HS-27A (cell line): ENCODE measurements around the gene ADCY1.
A peak's percentile ranks its signal among the peaks of the same experiment; 100 is the strongest.
"Not testable (repeated sequence)": the region's sequence is repeated elsewhere in the genome, so short reads cannot be mapped to it uniquely, and the experiment has no call there.

Experiments used
- DNase-seq: peaks from one replicate; pipeline ENCODE4 v3.0.0-alpha.2; 2012; ENCODE audit warnings: low read depth, missing footprints

The ADCY1 gene

DNA sequence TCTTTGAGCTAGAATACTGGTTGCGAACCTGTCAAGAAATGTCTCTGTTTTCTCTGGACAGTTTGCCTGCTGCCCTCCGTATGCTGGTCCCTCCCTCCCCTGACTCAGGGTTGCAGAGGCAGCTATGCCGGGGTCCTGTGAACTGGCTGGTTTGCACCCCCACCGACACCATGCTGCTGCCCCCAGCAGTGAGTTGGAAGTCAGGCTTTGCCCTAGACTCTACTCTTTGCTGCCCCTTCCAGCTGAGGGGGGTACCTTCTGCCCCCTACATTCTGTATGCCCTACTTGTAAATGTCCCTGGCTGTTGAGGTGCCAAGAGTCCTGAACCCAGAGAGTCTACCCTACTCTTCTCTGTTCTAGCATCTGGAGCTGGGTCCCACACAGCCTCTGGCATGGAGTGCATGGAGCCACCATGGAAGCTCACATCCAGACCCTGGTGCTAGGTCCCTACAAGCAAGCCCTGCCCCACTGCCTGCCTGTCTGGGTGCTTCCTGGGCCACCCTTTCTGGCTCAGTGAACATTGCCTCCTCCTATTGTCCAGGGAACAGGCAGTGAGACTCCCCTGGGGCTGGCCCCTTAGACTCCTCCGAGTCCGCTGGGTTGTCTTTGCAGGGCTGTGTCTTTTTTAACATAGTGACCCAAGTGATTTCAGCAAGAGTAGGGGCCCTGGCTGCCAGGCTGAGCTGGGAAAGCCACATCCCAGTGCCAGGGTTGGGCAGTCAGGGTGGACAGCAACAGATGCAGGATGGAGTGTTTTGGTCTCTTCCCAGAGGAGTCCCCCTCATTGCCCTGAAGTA is 138.9 kb downstream of the ADCY1 start:
- no peak for DNase-seq

DNA sequence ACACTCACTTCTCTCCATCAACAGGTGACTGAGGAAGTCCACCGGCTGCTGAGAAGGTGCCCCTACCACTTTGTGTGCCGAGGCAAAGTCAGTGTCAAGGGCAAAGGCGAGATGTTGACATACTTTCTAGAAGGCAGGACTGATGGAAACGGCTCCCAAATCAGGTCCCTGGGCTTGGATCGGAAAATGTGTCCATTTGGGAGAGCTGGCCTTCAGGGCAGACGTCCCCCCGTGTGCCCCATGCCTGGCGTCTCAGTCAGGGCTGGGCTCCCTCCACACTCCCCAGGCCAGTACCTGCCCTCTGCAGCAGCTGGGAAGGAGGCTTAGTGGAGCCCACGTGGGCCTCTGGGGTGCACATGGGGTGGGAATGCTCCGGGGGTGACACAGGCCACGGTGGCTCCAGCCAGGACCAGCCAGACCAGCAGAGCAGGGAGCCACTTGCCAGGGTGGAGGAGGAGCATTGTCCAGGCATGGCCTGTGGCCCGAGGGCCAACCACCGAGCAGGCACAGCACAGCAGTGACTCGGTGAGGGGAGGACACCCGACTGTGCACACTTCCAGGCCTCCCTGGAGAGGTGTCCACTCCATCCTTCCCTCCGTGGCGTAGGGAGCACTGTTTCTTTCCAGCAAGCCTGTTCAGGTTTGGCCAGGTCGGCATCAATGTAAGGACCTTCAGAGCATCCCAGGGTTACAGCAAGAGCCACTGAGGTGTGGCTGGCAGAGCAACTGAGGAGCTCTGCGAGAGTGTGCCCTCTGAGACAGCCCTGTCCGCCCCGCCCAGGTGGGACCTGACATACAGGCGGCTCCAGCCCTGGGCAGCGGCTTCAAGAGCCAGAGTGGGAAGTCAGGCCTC is 139.7 kb downstream of the ADCY1 start:
- DNase-seq = no peak

DNA sequence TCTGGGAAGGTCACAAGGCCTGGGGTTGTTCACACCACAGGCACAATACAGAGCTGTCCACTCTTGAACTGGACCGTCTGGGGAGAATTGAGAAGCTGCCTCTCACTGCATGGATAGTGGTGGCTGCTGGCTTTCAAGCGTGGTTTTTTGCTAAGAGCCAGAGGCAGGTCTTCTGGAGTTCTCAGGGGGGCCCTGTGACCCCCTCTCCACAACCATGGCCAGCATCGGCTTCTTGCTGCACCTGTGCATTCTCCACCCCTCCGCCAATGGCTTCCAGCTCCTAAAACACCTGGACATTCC is 140.3 kb downstream of the ADCY1 start:
- DNase-seq = no peak

DNA sequence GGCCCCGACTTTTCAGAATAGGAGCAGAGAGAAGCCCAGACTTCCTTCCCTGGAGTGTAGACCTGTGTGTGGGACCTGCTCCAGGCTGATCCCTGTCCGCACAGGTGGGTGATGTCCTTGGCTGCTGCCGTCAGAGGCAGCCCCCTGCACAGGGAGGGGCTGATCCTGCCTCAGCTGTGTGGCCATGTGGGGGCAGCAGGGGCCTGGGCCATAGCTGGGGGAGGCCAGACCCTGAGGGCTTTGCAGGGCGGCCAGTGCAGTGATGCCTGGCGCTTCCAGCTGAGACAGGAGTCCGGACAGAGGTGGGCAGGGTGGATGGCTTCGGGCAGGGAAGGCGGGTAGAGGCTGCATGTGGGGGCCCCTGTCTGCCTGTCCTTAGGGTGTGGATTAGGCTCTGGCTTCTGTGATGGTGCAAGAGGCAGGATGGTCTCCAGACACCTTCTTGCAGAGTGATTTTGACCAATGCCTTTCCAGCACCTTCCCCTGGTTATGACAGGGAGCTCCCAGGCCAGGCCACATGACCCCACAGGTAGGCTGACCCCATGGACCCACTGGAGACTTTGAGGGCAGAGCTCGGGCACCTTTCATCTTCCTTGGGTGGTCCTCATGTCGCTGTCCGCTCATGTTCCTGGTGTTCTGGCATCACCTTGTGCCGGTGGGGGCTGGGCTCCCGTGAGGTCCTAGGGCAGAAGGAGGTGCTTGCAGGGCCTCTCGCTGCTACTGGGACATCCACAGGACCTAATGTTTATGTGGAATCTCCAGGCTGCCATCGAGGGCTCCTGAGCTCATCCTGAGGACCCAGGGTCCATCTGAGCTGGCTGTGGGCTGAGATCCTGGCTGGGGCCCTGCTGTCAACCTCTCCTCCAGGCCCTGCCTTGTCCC is 141.5 kb downstream of the ADCY1 start:
- no peak for DNase-seq

DNA sequence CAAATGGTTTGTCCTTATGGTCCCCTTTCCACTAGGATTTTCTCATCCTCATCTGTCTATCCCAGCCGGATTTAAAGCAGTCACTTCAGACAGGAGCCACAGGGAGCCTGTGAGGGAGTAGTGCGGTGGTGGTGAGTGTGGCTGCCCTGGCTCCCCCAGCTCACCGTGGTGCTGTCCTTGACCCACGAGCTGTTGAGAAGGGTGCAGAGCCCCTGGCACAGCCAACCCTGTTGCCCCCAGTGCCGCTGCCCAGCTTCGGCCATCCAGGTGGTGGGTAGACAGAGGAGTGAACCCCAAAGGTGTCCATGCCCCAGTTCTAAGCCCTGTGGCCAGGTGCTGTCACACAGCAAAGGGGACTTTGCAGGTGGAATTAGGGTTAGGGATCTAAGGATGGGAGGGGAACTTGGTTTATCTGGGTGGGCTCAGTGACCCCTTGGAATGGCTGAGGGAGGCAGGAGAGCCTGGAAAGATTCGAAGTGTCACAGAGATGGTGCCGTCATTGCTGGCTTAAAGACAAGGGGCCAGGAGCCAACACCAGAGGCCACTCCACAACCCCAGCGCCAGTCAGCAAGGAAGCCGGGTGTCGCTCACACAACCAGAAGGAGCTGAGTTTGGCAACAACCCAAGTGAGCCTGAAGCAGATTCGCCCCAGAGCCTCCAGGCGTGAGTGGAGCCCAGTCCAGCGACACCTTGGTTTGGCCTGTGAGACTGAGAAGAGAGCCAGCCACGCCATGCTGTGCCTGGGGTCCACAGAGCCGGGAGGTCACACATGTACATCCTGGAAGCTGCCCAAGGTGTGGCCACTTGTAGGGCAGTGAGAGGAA is 142.4 kb downstream of the ADCY1 start:
- DNase-seq = no peak

DNA sequence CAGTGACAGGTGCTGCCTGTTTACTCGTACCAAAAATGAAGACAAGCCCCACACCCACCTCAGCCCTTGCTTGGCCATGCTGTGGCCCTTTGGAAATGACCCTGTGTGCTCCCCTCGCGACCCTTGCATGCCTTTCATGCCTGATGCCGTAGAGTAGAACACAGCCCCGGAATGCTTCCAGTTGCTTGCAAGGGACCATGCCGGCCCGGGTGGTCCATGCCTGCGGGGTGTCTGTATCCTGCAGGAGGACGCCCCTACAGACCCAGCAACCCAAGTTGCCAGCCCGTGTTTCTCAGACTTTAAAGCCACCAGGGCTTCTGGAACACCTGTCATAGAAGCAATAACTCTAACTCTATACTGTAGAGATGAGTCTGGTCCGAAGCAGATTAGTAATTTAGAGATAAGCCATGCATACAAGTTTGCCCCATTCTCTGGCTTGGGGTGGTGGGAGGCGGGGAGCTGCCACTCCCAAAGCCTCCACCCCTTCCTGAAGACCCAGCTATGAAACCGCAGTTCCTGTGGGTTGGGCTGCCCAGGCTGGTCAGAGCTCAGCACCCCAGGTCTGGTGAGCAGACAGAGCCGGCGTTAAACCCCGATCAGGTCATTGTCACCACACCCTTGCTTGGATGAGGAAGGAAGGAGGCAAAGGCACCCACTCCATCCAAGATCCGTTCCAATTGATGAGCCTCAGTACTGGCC is 143.5 kb downstream of the ADCY1 start:
- no peak for DNase-seq

DNA sequence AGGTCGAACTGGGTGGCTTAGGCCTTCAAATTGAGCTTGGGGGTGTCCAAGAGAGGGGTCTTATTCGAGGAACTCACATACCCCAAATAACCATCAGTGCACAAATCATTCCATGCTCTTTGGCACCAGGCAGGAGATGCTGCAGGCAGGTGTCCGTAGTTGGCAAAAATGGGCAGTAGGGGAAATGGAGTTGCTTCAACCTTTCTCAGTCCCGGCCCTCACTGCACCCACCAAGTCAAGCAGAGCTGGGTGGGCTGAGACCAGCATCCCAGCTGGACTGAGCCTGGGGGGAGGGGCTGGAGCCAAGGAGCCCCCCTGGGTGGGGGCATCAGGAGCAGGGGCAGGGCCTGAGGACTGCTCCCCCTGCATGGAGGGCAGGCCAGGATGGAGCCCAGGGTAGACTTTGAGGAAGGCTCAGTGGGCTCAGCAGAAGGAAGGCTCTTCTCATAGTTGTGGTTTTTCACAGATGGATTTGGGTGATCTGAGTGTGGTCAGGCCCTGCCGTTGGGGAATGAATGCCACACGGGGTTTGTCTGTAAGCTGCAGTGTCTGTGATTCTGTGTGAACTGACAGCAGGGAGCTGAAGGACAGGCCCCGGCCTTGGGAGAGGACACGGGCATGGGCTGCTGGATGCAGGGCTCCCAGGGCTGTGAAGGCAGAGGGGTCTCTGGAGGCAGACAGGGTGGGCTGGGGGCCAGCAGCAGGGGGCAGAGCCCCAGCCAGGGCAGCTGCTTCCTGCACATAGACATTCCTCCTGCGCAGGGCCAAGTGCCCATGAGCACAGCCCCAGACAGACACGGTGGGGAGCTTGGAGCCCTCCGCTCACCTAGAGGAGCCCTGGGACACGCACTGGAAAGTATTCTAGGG is 144.5 kb downstream of the ADCY1 start:
- no peak for DNase-seq

DNA sequence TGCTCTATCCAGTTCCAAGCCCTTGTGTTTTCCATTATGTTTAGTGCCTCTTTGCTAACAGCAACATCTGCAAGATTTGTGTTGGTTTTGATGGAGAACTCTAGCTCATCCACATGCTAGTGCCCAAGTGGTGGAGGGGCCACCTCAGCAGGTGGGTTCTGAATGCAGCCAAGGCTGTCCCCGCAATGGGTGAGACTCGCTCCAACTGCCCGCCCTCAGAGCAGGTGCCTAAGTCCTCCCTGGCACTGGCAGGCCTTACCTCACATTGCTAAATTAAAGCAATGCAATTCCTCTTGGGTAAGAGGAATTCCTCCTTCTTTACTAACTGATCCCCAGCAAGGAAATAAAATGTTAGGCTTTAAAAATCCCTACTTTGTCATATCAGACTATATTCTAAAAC is 146.8 kb downstream of the ADCY1 start:
- no peak for DNase-seq

DNA sequence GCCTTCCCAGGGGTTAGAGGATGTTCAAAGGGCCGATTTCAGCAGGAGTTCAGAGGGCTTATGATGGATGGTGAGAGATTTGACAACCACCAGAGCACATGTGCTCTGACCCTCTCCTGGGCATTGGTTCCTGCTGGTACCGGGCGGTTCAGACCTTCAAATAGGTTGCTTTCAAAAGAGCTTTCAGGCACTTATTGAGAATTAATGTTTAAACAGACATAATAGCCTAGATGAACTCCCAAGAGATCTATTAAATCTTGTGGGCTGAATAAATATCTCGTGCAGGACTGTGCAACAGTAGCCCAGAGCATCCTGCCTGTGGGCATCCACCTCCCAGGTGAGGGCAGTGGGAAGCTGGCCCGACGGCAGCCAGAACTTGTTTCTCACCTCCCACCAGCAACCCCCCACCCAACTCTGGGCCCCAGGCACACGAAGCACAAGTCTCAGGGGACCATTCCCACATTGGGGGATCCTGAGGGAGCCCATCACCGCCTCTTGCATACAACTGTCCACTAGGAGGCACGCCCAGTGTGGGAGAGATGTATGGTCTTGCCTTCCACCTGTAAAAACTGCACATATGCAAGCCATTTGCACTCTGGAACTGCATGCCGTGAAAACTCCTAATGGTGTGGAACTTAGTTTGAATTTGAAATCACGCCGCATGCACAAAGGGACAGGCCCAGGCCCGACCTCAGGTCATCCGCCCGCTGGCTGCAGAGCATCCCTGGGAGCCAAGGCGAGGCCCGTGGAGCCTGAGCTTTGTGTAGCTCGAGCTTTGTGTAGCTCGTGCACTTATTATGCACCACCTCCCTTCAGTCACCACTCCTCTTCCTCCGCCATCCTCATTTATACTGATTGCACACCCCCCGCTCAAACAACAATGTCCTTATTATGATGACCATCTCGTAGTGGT is 147.8 kb downstream of the ADCY1 start:
- no peak for DNase-seq

DNA sequence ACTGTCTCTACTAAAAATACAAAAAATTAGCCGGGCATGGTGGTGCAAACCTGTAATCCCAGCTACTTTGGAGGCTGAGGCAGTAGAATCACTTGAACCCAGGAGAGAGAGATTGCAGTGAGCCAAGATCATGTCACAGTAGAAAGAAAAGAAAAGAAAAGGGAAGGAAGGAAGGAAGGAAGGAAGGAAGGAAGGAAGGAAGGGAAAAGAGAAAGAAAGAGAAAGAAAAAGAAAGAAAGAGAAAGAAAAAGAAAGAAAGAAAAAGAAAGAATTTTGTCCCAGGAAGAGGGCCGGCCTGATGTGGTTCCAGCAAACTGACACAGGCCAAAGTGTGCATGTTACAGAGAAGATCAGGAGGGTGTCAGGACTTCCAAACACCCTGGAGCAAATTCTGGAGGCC is 151.1 kb downstream of the ADCY1 start:
- DNase-seq = not testable (repeated sequence)

DNA sequence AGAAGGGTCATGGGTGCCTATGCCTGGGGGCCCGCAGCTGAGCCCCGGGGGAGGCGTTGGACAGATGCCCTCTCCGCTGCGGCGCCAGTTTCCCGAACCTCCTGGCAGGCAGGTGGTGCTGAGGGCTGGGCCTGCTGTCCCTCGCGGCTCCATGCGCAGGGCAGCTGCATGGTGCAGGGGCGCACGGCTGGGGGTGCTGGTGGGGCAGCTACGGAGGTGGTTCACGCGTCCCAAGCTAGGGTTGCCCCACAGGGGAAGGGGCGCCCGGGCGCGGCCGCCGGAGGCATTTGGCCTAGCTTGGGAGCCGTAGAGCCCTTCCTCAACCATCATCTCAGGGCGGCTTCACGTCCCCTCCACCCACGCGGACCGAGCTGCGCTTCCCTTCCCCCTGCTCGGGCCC is 152.7 kb downstream of the ADCY1 start:
- no peak for DNase-seq

DNA sequence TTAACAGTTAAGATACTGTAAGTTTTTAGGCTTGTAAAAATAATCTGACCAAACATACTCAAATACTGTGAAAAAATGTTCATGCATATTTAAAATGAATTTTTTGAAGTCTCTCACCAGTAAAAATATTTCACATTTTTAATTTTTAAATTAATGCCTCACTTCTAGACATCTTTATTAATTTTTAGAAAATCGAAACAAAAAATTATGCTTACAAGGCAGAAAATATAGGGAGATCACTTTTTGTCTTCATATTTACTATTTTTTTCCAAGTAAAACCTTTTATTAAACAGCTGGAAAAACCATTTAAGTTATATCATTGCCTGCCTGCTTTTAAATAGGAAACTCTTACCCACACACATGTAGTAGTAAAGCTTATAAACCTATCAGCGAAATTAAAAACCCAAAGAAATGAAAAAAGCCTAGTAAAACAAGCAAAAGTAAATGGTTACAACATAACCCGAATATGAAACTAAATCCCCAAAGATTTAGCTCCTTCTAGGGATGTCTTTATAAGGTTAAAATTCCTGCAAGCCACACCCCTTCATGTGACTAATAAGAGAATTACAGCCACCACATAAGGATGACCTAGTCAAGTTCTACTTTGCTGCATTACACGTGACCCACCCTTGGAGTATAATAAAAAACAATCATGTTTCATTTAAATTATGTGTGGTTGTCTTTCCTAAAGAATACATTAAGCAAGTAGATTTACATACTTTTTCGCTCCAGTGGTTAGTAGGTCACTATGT is 157.7 kb downstream of the ADCY1 start:
- peak; percentile 36 for DNase-seq

DNA sequence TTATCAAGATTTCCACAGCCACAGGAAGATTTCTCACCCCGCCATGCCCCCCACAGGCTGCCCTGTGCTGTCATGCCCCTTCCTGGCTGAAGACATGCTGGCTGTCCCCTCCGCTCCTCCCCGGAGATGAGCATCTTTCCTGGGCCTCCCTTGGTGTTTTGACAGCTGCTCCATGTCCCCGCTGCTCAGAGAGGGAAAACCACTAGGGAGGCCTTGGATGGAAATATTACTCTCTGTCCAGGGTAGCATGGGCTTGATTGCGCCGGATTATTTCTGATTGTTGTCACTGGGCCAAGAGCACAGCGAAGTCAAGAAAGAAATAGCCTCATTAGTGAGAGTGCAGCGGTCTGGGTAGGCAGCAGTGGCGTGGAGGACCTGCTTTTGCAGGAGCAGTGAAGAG is 164.8 kb downstream of the ADCY1 start:
- DNase-seq = not testable (repeated sequence)

DNA sequence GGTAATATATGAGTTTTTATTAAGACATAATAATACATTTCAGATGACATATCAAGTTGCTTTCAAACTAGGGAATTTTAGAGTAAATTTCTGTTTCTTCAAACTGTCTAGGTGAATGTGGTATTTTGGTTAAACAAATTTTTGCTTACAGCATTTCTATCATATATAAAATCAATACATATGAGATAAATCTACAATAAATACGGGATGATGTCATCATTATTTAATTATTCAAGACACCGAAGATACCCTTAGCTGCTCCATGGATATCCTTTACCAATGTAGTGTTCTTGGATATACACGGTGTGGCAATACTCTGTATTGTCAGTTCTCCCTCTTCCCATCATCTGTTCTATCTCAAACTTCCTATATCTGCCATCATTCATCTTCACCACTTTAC is 166.4 kb downstream of the ADCY1 start:
- DNase-seq = not testable (repeated sequence)

DNA sequence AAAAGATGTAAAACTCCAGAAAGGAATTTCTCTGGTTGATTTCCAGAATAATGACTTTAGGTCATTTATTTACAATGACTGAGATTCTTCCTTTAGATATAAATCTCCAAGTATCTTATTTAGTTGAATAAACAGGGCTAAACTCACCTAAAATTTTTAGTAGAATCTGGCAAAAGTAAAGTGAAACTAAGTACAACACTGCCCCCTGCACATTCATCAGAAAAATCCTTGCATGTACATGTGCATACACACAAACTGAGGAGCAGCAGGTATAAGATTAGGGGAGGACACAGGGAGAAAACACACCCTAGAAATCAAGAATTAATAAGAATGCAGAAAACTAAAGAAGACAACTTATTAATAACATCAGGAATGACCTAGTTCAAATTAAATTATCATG is 174.8 kb downstream of the ADCY1 start:
- not testable (repeated sequence) for DNase-seq

DNA sequence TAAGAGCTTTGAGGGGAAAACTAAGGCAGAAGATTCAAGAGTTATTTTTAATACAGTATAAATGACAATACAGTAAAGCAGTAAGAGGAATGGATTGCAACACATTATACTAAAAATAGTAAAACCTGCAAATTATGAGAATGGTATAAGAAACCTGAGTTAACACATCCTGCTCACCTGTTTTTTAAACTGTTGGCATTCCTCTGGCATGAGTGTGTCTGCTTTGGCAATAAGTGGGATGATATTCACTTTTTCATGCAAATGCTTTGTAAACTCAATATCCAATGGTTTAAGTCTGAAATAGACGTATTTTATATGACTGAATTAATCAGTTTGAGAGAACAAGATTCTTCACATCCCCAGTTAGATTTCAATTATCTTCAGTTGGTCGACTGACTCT is 177.2 kb downstream of the ADCY1 start:
- DNase-seq = not testable (repeated sequence)

DNA sequence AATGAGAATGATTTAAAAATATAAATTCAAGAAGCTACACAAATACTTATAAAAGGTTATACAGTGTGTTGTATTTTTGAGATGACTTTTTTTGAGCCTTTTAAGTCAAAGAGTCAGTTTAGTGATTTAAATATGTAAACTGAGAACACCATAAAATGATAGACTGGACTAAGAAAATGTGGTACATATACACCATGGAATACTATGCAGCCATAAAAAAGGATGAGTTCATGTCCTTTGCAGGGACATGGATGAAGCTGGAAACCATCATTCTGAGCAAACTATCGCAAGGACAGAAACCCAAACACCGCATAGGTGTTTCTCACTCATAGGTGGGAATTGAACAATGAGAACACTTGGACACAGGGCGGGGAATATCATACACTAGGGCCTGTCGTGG is 182.2 kb downstream of the ADCY1 start:
- DNase-seq = not testable (repeated sequence)

DNA sequence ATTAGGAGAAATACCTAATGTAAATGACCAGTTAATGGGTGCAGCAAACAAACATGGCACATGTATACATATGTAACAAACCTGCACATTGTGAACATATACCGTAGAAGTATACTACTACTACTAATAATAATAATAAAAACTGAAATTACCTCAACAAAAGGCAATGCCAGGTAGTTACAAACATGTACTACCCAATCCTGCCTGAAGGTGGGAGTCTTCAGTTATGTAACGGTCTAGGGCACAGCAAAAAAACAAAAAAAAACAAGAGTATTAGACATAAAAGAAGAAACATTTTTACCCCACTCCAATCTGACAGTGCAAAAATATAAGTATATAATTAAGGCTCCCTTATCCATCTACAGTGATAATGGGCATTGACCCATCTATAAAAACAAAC is 182.6 kb downstream of the ADCY1 start:
- DNase-seq = not testable (repeated sequence)
